ENCODE results near the gene PDZRN4.

Gene PDZRN4

GRCh38 chr12:41441180-41441579 is 253.1 kb downstream of the PDZRN4 start:
- DNase-seq (ENCODE audit: extremely low read depth in 1 of 2, low read depth in 1 of 2) = no peak

GRCh38 chr12:41442896-41443295 is 254.8 kb downstream of the PDZRN4 start:
- DNase-seq (ENCODE audit: extremely low read depth in 1 of 2, low read depth in 1 of 2) = no peak

- no peak for DNase-seq (ENCODE audit: extremely low read depth in 1 of 2, low read depth in 1 of 2)
These were observed 255.6 kb downstream of the PDZRN4 start for GRCh38 chr12:41443690-41444089.

DNA sequence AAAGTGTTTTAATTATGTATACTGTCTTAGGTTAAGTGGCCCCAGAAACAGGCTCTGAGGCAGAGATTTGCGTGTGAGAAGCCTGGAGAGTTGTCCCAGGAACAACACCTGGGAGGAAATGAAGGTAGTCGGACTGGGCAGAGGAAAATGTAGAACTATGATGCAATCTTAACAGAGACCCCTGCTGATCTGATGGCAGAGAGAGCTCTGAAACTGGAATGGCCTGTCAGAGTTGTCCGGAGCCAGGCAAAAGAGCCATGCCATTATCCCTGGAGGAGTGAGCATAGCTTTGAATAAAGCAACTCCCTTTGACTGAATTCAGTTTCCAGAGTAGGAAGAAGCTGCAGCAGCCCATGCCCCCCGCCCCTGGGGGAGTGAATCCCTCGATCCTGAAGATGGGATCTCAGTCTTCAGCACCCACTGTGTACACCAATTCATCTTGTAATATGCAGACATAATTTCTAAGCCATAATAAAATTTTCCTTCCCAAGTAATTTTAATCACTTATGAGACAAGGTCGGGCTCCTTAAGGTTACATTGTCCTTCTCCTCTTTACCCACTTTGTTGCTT is 264.8 kb downstream of the PDZRN4 start:
- no peak for DNase-seq (ENCODE audit: extremely low read depth in 1 of 2, low read depth in 1 of 2)

GRCh38 chr12:41453409-41453808 is 265.3 kb downstream of the PDZRN4 start:
- DNase-seq (ENCODE audit: extremely low read depth in 1 of 2, low read depth in 1 of 2) = no peak

DNA sequence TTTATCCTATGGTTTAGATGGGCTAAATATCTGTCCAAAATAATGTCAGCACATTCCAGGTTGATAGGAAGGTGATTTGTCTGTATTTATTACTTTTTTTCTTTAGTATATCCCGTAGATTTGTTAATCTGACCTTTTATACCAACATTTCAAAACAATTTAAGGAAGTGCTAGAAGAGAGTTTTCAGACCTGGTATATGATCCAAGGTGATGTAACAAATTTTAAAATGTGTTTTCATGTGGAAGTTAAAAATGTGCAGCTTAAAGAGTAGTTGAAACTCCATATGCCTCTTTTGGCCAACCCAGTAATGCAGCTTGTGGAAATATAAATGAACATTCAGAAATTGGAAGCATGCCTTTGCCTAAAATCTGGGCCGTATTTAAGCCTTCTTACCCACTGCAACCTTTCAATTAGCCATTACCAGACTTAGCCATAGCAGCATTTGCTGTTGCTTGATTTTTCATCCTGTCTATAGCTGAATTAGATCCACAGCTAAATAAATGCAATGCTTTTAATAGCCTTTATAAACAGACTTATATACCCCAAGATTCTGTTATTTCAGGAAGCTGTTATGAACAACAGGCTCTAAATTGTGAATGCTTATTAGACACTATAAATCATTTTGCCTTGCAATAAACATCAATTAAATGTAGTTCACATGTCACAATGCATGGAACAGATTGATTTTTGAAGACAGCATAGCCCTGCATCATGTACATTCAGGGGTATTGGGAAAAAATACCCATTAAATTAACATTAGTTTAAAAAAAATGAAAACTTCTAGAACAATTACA is 271.2 kb downstream of the PDZRN4 start:
- no peak for DNase-seq (ENCODE audit: extremely low read depth in 1 of 2, low read depth in 1 of 2)

GRCh38 chr12:41459906-41460214 is 271.7 kb downstream of the PDZRN4 start:
- no peak for DNase-seq (ENCODE audit: extremely low read depth in 1 of 2, low read depth in 1 of 2)

DNA sequence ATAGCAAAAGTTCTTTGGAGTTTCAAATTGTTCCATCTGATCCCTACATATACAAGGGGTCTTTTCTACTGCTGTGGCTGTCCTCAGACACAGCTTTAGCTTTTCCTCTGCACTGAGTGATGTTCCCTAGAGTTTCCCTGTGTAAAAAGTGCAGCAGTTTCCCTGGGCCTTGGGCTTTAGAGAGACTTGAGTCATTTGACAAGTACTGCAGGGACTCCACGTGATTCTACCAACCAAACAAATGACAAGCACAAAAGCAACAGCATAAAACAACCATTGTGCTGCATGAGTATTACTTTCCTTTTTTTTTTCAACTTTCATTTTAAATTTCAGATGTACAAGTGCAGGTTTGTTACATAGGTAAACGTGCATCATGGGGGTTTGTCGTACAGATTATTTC is 272.8 kb downstream of the PDZRN4 start:
- no peak for DNase-seq (ENCODE audit: extremely low read depth in 1 of 2, low read depth in 1 of 2)

- no peak for DNase-seq (ENCODE audit: extremely low read depth in 1 of 2, low read depth in 1 of 2)
These were observed 274.2 kb downstream of the PDZRN4 start for GRCh38 chr12:41462312-41462711.

DNA sequence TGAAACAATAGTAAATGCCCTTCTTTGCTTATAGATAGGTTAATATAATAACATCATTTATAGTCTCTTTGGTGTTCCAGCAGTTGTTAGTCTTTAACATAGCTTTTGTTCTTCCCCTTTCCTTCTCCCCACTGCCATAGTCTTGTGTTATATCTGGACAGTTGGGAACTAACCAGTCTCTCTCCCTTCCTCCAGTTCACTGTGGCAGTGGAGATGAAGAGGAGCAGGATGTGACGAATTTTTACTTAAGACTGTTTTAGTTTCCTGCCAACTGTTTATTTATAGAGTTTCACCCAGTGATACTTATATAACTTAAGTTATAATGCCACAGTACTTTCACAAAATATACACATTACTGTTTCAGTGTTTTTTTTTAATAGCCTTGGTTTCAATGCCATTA is 277.4 kb downstream of the PDZRN4 start:
- no peak for DNase-seq (ENCODE audit: extremely low read depth in 1 of 2, low read depth in 1 of 2)

DNA sequence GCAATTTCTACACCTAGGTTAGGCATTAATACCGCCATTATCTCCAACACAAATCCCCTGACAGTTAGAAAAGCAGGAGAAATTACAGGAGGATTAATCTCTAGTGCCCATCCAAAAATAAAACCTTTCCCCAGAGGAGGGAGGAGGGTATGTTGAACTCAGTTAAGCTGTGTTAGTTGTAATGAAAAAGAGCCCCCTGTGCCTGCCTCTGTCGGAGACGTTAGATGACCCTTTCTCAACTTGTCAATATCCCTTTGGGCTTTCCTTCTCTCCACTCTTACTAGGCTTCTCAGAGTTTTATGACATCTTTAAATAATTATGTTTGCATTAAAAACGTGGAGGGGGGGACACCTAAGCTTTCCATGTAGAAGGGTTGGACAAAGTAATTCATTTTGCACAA is 278.2 kb downstream of the PDZRN4 start:
- no peak for DNase-seq (ENCODE audit: extremely low read depth in 1 of 2, low read depth in 1 of 2)

GRCh38 chr12:41466802-41467201 is 278.7 kb downstream of the PDZRN4 start:
- DNase-seq (ENCODE audit: extremely low read depth in 1 of 2, low read depth in 1 of 2) = no peak

GRCh38 chr12:41467591-41468325 is 279.6 kb downstream of the PDZRN4 start:
- no peak for DNase-seq (ENCODE audit: extremely low read depth in 1 of 2, low read depth in 1 of 2)

- DNase-seq (ENCODE audit: extremely low read depth in 1 of 2, low read depth in 1 of 2) = no peak
These were observed 280.2 kb downstream of the PDZRN4 start for GRCh38 chr12:41468341-41468740.

DNA sequence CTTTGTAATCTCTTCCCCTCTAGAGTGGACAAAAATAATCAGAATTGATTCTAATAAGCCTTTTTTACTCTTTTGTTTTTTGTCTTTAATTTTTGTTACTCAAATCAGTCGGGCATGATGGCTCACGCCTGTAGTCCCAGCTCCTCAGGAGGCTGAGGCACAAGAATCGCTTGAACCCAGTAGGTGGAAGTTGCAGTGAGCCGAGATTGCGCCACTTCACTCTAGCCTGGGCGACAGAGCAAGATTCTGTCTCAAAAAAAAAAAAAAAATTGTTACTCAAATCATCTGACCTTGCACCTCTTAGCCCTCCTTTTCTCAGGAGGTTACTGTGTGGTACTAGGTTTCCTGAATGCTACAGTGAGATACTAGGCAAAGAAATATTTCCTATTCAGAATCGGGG is 280.6 kb downstream of the PDZRN4 start:
- DNase-seq (ENCODE audit: extremely low read depth in 1 of 2, low read depth in 1 of 2) = no peak

DNA sequence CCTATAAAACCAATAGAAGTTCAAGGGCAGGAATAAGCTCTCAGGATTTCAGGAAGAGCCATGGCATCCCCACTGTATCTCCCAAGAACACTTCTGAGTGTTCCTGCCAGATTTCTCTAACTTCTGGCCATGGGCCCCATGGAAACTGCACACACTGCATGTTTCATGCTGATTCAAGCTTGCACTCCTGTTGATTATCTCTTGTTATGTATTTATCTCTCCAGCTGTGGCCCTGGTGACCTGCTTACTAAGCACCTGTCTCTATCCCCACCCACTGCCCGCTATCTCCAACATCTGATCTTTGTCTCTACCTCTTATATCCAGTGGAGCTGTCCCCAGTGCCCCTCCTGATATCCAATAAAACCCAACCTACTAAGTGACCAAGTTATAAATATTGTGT is 285.3 kb downstream of the PDZRN4 start:
- no peak for DNase-seq (ENCODE audit: extremely low read depth in 1 of 2, low read depth in 1 of 2)

- no peak for DNase-seq (ENCODE audit: extremely low read depth in 1 of 2, low read depth in 1 of 2)
These were observed 285.9 kb downstream of the PDZRN4 start for GRCh38 chr12:41474001-41474400.

DNA sequence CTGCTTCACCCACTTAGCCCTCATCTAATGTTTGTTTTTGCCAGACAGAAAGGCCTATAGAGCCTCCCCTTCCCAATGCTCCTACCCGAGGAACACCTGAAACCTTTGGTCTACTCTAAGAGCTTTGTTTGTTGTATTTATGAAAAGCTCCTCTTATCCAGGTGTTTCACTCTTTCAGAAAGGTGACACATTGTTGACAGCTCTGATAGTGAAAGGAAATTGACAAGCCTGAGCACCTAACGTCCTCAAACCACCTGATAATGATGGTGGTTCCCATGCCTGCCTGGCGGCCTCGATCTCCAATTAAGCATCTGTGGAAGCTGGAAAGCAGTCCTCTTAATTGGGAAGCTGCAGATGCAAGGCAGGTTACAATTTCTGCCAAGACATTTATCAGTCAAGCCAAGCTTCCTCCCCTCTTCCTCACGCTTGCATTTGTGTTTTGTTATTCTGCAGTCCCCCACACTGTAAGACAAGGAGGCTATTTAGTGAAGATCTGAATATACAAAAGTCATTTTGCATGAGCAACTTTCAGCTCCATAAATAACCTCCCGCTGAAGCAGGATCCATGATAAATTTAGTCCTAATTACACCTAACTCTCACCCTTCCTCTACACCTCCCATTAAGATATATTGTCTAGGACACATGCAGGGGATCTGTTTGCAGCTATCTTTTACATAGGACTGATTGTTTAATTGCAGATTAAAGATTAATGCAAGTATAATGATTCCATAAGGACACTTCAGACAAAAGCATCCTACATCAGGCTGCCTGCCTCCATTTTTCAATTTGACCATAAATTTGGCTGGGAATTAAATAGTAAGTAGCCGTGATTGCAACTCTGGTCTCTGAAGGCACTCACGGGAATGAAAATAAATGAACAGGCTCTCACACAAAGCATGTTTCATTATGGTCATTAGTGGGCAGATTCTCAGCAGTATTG is 288.6 kb downstream of the PDZRN4 start:
- DNase-seq (ENCODE audit: extremely low read depth in 1 of 2, low read depth in 1 of 2) = no peak

DNA sequence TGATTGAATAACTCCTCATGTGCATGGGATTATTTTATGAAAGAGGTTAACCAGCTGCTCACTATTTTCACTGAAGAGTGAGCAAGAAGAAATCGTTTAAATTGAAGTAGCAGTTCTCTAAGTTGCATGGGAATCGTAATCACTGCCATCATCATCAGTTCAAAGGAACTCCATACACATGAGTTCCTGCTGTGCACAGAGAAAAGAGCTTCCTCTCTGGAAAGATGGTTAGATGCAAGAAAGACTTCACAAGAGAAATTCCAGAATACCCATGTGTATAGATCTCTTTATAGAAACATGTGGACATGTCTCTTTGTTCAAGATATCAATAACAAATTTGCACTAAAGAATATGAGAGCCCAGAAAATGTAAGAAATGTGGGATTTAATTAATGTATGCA is 291.3 kb downstream of the PDZRN4 start:
- DNase-seq (ENCODE audit: extremely low read depth in 1 of 2, low read depth in 1 of 2) = no peak

- no peak for DNase-seq (ENCODE audit: extremely low read depth in 1 of 2, low read depth in 1 of 2)
These were observed 297.1 kb downstream of the PDZRN4 start for GRCh38 chr12:41485203-41485602.

DNA sequence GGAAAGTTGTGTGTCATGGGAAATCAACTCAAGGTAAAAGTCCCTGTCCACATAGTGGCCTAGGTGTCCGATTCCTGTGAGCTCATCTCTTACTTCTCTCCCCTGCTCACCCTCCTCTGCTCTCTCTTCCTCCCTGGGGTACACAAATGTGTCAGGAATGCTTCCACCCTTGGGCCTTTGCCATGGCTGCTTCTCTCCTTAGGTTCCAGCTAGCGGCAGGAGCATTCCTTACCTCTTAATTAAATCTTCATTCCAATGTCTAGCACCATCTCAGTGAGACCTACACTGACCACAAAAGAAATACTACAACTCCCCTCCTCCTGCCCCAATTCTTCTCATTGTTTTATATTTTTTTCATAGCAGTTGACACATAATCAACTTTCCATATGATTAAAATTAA is 298.6 kb downstream of the PDZRN4 start:
- no peak for DNase-seq (ENCODE audit: extremely low read depth in 1 of 2, low read depth in 1 of 2)

All from activated CD8-positive, alpha-beta memory T cell treated with anti-CD3 and anti-CD28 coated beads for 1 hour (primary cell).